ENCODE measurements around the gene TRAF2.

Gene TRAF2

DNA sequence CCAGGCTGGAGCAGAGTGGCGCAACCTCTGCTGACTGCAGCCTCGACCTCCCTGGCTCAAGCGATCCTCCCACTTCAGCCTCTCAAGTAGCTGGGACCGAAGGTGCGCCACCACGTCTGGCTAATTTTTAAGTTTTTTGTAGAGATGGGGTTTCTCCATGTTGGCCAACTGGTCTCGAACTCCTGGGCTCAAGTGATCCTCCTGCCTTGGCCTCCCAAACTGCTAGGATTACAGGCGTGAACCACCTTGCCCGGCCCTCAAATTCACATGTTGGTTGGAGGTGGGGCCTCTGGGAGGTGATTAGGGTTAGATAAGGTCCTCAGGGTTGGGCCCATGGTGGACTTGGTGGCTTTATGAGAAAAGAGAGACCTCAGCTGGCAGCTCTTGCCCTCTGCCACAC lies 75.8 kb downstream of the TRAF2 start:
- DNase-seq (ENCODE audit: low spot score): no peak

DNA sequence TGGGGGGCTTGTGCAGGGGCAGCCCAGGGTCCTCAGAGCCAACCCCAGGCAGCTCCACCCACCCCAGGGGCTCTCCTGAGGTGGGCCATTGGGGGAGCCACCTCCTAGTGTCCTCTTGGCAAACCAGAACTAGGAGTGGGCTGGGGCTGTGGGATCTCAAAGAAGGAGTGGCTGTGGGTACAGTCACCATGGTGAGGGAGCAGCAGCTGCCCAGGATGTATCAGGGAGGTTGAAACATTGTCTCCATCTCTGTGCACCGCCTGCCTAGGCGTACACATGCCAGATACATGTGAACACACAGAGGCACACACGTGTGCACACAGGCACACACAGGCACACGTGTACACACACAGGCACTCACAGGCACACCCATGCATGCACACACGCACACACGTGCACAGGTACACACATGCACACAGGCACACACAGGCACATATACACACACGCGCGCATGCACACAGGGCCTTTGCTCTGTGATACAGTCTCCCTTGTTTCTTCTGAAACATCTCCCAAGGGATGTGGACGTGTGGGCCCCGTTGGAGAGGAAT lies 76.5 kb downstream of the TRAF2 start:
- no peak for DNase-seq (ENCODE audit: low spot score)

DNA sequence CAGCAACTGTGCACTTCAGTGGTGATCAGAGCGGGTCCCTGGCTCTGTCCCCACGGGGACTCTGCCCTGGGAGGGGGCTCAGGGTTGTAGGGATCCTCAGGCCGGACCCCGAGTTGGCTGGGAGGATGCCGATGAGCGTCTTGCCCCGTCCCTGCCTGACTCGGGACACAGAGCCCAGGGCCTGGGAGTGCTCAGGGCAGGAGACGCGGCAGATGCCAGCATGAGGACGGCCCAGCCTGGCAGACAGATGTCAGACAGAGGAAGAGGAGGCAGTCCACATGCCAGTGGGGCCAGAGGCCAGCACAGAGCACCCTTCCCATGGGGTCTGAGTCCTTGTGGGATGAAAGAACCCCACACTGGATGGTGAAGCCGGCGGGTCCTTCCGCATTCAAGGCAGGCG lies 77.0 kb downstream of the TRAF2 start:
- no peak for DNase-seq (ENCODE audit: low spot score)

DNA sequence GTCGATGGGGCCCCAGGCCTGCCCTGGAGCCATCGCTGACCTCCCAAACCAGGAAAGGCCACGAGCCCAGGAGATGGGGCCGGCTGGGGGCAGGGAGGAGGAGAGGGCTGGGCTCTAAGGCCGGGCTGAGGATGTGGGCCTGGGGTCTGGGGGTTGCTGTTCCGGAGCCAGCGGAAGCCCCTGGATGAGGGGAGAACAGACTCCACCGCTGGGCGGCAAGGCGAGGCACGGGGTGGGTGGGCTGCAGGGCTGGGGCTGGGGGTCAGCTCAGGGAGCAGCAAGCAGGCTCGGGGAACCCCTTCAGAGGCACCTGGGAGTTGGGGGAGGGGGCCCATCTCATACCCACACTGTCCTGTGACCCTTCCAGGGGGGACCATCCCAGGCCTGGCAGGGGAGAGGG lies 77.4 kb downstream of the TRAF2 start:
- DNase-seq (ENCODE audit: low spot score): no peak

DNA sequence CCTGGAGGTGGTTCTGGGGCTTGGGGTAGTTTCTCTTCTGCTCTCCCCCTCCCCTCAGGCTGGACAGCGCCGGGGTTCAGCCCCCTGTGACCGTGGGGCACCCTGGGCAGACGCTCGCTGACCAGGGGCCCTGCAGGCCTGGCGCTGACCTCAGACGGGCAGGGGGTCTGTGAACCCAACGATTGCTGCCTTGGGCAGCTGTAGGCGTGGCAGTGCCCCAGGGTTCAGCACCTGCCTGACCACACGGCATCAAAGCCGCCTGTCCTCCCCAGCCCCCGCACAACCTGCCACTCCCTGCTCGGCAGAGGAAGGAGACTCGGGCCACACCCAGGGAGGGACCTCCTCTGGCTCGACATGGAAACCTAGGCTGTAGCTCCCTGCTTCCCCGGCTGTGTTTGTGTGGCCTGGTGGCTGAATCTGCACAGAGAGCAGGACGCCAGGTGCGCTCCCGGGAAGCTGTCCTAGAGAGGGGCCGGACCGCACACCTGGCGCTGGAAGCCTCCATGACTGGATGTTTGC lies 77.9 kb downstream of the TRAF2 start:
- DNase-seq (ENCODE audit: low spot score): no peak

DNA sequence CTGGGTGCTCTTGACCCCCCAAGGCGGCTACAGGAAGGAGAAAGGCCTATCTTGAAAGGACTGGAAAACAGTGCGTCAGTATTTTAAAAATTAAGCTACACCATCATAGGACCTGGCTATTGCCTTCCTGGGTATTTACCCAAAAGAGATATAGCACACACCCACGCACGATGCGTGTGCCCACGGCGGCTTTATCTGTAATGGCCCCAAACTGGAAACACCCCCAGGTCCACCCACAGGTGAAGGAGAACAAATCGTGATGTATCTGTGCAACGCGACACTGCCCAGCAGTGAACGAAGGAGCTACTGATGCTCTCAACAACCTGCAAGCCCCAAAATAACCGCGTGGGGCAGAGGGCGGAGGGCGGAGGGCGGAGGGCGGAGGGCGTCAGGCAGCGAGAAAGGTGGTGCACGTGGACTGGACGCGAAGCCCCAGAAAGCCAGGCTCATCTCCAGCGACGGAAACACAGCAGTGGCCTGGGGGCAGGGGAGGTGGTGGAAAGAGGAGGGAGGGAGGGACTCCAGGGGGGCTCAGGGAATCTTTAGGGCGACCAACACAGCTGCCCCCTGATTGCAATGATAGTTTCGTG lies 78.6 kb downstream of the TRAF2 start:
- DNase-seq (ENCODE audit: low spot score): no peak

DNA sequence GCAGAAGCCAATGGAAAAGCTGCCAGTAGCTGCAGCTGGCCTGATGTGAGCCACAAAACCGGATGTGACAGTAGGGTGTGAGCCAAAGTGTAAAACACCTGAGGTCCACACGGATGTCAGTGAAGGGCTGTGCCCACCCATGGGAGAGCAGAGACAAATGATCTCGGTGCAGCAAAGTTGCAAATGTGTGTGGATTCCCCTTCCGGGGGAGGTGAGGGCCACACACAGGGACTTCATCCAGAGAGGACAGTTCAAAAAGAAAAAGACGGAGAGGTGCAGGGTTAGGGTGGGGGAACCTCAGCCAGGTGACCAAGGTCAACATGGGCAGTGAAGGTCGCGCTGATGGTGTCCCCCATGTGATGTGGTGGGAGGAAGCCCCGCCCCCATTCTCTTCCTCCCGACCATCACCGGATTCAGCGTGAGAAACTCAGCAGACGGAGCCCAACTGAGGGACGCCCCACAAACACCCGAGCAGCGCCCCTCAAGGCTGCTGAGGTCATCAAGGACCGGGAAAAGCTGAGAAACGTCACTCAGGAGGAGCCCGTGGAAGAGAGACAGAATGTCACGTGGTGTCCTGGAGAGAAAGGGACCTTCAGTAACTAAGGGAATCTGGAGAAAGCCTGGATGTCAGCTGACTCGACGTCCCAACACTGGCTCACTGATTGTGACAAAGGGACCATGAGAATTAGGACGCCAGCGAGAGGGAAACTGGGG lies 79.6 kb downstream of the TRAF2 start:
- peak; percentile 27 for DNase-seq (ENCODE audit: low spot score)

DNA sequence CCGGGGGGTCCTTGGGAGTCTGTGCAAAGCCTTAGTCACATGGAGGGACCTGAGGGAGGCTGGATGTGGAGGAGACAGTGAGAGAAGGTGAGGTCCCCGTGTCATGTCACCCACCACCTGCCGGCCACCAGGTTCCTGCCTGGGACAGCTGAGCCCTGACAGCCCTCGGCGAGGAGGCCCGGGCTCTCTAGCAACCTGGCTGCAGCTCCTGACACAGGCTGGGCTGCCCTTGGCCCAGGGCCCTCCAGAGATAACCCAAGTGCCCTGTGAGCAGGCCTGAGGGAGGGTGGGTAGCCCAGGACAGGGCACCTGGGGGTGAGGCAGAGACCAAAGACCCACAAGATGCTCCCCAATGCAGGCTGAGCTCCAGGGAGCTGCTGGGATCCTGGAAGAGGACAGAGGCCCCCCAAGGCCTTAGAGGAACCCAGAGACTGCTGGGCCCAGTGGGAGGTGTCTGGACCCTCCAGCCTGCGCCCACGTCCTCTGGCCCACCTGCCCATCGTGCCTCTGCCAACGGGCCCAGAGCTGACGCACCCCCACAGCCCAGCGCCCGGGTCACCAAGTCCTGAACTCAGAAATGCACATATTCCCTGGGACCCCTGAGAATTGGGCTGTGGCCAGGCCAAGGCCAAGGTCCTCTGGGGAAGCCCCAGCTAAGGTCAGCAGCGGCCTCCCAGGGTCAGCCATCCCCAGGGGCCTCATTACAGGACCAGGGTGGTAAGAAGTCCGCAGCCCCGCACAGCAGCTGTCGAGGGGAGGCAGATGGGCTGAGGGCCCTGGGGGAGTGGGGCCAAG lies 82.2 kb downstream of the TRAF2 start:
- no peak for DNase-seq (ENCODE audit: low spot score)

DNA sequence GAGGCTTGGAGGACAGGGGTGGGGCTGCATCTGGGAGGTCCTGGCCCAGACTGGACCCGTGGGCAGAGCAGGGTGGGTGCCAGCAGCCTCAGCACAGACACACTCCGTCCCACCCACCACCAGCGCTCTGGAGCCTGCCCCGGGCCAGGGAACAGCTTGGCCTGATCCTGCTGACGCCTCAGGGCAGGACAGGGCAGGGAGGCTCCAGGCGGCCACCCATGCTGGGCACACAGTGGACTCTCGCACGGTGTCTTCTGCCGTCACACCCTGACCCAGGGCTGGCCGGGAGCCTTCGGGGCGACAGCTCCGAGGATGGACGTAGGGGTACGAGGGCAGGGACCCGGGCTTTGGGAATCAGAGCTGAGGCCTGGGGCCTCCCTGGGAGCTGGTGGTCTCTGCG lies 82.8 kb downstream of the TRAF2 start:
- no peak for DNase-seq (ENCODE audit: low spot score)

DNA sequence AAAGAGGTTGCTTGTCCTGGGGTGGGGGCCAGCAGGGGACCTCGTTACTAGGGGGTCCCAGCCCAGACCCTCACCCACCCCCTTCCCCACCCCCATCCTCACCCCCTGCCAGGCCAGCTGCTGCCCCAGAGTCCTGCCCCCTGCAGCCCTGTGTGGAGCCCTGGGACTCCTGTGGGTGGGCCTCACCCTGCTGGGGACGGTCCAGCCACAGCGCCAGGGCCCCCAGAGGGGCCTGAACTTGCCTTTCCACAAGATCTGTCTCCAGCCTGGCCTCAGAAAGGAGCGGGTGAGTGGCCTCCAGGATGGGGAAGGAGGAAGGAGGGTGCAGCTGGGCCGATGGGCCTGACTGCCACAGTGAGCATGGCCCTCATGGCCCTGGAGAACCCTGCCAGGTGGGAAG lies 83.5 kb downstream of the TRAF2 start:
- no peak for DNase-seq (ENCODE audit: low spot score)

DNA sequence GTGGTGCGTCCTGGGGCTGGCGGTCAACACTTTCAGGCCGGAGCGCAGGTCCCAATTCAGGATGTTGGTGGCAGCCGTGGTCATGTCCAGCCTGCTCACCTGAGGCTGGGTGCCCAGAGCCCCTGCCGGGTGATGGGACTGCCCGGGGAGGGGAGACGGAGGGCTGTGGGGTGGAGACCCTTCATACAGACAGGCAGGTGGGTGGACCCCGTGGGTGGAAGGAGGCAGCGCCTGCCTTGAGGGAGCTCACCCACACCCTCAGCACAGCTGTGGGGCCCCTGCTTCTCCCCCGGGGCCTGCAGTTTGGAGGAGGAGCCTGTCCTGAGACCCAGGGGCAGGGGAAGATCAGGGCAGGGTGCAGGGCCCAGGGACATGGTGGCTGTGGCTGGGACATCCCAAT lies 84.0 kb downstream of the TRAF2 start:
- DNase-seq (ENCODE audit: low spot score): no peak

DNA sequence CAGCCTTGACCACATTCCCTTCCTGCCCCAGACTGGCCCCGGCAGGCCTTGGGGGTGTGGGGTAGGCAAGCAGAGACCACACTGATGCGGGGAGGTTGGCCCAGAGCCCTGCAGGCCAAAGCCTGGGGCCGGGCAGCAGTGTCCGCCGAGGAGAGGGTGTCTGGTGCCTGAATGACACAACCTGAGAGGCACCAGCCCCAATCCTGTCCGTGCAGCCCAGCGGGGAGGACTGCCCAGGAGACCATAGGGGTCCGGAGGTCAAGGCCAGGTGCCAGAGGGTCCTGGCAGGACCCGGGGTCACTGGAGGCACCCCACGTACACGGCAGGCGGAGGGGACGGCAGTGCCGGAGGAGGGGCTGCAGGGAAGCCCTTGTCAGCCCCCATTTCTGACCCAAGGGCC lies 85.4 kb downstream of the TRAF2 start:
- no peak for DNase-seq (ENCODE audit: low spot score)

DNA sequence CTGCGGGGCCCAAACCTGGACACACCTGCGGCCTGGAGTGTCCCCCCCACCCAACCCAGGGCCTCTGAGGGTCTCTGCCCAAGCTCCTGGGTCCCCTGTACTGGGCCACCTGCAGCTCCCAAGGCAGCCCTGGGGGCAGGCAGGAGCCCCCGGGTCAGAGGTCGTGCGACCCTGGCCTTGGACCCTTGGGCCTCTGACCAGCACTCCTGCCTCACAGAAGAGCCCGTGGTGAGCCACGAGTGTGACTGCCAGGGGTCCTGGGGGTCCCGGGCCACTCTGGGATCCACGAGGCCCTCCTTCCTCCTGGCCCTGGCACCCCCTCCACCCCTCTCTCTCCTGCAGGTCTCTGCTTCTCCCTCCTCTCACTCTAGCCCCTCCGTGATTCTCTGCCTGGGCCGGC lies 86.0 kb downstream of the TRAF2 start:
- no peak for DNase-seq (ENCODE audit: low spot score)

DNA sequence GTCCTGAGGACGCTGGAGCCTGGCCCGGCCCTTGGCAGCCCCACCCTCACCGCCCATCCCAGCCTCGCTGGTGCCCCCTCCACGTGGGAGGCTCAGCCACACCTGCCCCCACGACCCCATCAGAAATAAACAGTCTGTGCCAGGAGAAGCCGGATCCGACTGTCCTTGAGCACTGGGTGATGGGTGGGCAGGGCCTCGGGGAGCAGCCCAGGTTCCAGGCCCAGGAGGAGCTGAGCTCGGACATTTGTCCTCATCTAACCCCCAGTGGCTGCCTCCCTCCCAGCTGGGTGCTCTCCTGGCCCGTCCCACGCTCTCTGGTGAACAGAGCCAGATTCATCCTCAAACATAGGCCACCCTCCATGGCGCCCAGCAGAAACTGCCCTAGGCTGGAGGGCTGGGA lies 86.4 kb downstream of the TRAF2 start:
- DNase-seq (ENCODE audit: low spot score): no peak

DNA sequence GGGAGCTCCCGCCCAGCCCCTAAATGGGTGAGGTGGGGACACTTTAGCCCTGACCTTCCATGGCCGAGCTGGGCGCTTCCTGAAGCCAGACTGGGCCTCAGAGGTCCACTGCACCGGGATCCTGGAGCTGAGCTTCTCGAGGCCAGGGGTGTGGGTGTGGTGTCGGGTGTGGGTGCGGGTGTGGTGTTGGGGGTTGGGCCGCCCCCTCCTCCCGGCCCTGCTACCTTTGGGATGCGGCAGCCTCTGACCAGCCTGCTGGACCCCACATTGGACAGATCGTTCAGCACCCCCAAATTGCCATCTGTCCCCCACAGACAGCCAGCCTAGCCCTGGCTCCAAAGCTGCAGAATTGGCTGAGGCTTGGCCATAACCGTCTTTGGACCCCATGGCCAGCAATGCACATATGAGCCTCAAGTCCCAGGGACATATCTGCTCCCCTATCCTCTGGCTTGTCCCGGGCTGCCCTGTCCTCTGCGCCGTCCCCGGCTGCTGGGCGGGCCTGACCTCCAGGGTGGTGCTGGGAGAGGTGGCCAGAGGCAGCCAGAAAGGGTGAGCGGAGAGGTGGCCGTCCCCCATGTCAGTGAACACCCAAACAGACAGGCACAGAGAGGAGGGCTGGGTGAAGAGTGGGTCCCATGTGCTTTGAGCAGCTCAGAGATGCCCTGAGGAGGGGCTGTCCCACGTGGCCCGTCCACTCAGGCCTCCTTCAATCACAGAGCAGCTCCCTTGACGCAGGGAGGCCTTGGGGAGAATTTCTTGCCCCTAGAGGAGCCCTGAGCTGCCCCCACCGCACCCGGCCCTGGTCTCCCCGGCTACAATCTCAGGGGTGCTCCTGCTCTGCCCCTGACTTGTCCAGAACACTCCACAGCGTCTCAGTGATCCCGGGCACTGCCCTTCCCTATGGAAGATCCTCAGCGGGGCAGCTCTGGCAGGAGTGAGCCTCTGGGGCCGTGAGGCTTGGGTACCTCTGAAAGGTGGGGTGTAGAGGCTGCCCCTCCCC lies 87.6 kb downstream of the TRAF2 start:
- no peak for DNase-seq (ENCODE audit: low spot score)

DNA sequence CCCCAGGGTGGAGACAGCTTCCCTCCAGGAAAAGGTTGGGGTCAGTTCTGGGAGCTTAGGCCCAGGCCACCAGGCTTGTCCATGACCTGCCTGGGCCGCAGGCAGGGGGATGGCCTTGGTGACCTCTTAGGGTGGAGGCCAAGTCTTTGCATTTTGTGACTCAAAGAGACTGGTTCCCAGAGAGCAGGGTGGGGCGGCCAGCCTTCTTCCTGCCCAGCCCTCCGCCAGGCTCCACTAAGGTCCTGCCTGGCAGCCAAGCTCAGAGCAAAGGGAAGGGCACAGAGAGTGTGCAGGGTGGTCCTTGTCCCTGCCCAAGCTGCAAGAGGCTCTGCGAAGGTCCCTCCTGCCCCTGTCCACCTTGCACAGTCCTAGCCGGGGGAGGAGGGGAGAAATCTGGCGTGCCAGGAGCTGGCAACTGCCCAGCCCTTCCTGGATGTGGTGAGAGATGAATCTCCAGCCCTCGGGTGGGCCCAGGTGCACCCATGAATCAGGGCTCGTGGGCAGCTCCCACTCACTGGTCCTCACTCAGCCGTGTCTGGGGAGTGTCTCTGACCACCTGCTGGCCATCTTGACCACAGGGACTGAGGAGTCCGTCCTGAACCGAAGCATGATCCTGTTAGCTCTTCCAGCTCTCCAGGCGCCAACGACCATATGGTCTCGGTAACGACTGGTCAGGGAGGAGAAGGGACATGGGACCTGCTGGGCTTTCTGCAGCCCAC lies 88.7 kb downstream of the TRAF2 start:
- no peak for DNase-seq (ENCODE audit: low spot score)

DNA sequence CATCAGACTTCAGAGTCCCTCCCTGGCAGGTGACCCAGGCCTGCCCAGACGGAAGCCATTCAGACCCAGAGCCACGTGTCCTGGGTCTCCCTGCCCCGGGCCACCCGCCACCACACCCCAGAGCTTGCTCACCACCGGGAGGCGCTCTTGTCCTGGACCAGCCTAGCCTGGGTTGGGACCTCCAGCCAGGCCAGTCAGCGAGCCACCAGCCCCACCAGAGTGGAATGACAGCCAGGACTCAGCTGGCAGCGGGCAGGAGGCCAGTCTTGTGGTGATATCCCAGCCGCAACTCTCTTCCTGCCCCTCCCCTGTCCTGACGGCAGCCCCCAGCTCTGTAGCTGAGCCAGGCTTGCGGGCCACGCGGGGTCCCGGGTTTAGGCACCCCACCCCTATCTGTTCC lies 89.3 kb downstream of the TRAF2 start:
- DNase-seq (ENCODE audit: low spot score): peak; percentile 35
